ENCODE measurements around the gene BACH2. TPM values are rescaled to one million over a fixed set of nuclear protein-coding genes. Genes with fewer than 3 reads are reported as not detected.

Gene BACH2
- total and polyA plus RNA-seq, 9 of the 15 experiments (the other 6 are each of a cell fraction or from before 2014, with no cell fraction given): 0.06 to 3.1 (median 0.59) TPM

DNA sequence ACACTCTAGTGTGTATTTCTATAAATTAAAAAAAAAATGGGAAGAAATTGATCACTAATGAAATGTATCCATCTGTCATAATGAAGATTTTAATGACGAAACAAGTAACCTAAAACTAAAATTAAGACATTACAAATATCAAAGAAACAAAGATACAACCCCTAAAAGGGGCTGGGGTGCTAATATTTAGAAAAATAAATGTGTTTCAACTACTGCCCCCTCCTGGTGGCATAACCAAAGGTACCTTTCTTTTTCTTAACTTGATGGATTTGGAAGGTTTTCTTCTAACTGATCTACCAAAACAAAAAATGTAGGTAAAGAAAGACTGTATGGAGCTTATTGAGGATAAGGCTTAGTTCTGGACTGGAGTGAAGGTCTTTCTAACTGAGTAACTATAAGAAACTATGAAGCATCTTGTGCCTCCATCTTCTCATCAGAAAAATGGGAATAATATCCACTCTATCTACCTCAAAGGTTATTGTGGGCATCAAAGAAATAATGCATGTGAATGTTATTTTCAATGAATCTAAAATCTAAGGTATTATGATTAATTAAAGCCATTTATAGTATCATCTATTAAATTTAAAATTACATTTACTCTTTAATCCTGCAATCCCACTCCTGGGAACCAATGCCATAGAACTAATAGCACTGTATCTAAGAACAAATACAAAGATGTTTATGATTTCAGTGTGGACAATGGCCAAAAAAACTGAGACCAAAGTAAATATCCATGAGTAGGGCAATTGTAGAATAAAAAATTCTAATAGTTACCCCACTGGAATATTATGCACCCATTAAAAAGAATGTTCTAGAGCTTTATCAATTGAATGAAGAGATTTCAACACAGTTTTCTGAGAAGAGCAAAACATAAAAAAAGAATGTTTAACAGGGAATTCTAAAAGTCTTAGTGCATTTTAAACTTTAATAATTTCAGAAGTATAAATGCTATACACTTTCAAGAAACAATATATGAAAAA lies 117.2 kb downstream of the BACH2 start (continued):
- TF ChIP-seq, protein P1, sequence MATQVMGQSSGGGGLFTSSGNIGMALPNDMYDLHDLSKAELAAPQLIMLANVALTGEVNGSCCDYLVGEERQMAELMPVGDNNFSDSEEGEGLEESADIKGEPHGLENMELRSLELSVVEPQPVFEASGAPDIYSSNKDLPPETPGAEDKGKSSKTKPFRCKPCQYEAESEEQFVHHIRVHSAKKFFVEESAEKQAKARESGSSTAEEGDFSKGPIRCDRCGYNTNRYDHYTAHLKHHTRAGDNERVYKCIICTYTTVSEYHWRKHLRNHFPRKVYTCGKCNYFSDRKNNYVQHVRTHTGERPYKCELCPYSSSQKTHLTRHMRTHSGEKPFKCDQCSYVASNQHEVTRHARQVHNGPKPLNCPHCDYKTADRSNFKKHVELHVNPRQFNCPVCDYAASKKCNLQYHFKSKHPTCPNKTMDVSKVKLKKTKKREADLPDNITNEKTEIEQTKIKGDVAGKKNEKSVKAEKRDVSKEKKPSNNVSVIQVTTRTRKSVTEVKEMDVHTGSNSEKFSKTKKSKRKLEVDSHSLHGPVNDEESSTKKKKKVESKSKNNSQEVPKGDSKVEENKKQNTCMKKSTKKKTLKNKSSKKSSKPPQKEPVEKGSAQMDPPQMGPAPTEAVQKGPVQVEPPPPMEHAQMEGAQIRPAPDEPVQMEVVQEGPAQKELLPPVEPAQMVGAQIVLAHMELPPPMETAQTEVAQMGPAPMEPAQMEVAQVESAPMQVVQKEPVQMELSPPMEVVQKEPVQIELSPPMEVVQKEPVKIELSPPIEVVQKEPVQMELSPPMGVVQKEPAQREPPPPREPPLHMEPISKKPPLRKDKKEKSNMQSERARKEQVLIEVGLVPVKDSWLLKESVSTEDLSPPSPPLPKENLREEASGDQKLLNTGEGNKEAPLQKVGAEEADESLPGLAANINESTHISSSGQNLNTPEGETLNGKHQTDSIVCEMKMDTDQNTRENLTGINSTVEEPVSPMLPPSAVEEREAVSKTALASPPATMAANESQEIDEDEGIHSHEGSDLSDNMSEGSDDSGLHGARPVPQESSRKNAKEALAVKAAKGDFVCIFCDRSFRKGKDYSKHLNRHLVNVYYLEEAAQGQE (IDR thresholded peaks at IDR 0.05; ENCODE audit: borderline replicate concordance): peak; percentile 36; the same call in 1 of the 2 replicates
- TF ChIP-seq, protein P1 (CRISPR knock-in tag; IDR thresholded peaks at IDR 0.05; ENCODE audit: low read depth): no peak
- TF ChIP-seq ZNF280B (CRISPR knock-in tag; IDR thresholded peaks at IDR 0.05): no peak
- TF ChIP-seq ZNF146 (CRISPR knock-in tag; IDR thresholded peaks at IDR 0.05; ENCODE audit: unreplicated experiment): peak; percentile 82
- TF ChIP-seq ZC3H11A (IDR thresholded peaks at IDR 0.05; ENCODE audit: low read depth, low read length): no peak
- TF ChIP-seq ZNF512 (tag; IDR thresholded peaks at IDR 0.05): no peak
- no peak for TF ChIP-seq ZNF347 (CRISPR knock-in tag; IDR thresholded peaks at IDR 0.05; ENCODE audit: low read depth)
- peak; percentile 57 for TF ChIP-seq RBM25 (IDR thresholded peaks at IDR 0.05; ENCODE audit: low read depth, low read length, severe bottlenecking)
- TF ChIP-seq SRSF1 (IDR thresholded peaks at IDR 0.05; ENCODE audit: low read depth, low read length): no peak
- no peak for TF ChIP-seq TAF15 (IDR thresholded peaks at IDR 0.05; ENCODE audit: low read depth, low read length)
- TF ChIP-seq TSHZ1 (CRISPR knock-in tag; IDR thresholded peaks at IDR 0.05): no peak

All from K562 (cell line).